Right renal pelvis (tissue), 4 donors: Measurements from ENCODE around the gene IL1RAPL1. TPM values are rescaled to one million over a fixed set of nuclear protein-coding genes. Genes with fewer than 3 reads are reported as not detected.

Source experiments
- DNase-seq, 4 donors: peaks; one replicate each; pipeline ENCODE4 v3.0.0-alpha.2; 2013; ENCODE audit warnings: low read depth in 4 of 4, low spot score in 3 of 4, missing footprints in 1 of 4
- polyA plus RNA-seq, 4 donors: library from polyadenylated mRNA; unstranded; fragments of 120-200 nt; gene quantifications; one replicate each; pipeline ENCODE4 v1.2.1, GENCODE V29; 2013; ENCODE audit not compliant: insufficient read length in 4 of 4

The IL1RAPL1 gene
- polyA plus RNA-seq, 4 donors = 2.4 to 3.1 (median 2.8) TPM

DNA sequence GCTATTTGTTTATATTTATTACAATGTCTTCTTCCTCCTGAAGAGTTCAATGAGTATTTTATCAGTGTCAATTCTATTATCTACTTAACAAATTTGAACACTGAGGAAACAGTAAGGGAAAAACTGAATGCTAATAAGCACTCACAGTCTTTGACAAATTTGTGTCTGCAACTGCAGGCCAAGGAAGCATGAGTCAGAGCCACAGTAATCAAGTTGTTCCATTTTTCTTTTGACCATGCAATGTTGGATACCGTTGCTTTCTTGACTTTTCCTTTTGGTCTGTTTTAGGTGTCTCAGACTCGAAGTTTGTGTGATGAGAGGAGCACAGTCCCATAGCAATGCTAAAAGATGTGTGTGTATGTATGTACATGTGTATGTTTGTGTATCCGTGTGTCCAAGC lies 359.6 kb downstream of the IL1RAPL1 start:
- no peak for DNase-seq

DNA sequence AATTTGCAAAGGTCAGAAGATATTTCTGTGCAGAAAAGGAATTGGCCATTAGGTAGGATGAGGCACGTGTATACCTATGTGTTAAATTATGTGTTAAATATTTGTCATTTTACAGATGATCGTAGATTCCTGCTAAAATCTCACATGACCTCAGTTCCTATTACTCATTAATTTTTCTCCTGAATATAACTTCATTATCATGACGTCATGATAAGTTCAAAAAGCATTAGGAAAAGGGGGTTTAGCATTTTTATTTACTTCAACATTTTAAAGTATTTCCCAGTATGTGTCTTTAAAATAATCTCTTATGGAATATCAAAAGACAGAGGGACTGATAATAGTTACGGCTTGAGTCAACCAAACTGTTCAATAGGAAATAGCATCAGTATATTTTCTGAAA lies 372.8 kb downstream of the IL1RAPL1 start:
- no peak for DNase-seq

DNA sequence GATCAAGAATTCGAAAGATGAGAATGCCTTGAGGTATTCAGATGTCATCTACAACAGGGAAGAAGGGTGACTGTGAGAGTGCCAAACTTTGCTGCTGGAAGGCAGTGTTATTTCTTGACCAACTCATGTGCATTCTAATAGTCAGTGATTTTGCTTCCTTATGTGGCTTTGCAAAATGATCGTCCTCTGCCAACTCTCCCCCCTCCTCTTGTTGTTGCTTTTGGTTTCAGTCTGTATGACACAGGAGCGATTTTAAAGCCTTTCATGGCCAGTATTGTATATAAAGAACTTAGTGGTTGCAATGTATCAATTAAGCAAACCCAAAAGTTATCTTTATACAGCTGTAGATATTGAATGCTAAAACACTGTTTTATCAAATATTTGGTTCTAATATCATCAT lies 379.1 kb downstream of the IL1RAPL1 start:
- no peak for DNase-seq

DNA sequence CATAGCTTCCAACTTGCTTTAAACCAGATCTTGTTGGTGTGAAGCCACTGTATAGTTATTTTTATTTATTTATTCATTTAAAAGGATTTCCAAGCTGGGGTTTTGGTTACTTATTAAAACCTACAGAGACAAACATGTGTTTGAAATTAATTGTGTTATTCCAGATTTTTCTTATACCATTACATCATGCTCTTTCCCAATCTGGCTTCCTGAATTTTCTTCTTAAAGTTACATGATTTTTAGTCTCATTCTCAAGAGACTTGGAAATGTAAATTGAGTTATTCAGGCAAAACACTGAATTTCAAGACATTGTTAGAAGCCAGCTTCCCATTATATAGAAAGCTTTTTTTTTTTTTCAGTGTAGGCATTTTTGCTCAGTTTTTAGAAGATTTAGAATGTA lies 381.9 kb downstream of the IL1RAPL1 start:
- DNase-seq = no peak

DNA sequence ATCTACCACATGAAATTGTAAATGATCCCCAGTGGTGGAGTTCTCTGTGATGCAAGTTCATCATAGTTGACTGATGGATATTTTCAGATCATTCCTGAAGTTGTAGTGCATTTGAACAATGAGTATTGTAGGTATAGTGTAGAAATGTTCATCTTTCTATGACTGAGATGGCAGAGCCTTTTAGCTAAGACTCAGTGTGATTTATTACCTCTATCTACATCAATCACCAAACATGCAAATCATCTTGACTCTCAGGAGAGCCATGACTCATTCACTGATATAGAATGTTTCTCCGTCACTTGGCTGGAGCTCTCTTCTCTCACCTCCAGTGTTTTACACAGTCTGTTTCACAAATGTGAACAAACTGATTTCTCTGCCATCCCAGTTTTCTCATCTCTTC lies 392.6 kb downstream of the IL1RAPL1 start:
- DNase-seq = no peak

DNA sequence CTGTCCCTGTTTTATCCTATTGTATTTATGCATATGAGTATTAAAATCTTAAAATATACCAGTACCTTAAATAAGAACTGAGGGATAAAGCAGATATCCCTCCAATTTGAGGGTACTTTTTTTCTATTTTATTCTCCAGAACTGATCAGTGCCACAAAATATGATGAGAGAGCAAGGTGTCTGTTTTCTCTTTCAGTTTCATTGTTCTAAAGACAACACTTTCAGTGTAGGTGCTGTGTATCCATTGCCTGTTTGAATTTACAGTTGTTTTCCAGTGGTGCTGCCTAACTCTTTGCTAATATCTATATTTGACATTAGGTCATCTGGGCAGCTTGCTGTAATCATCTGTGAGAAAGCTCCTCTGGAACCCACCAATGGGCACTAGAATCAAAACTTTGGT lies 394.7 kb downstream of the IL1RAPL1 start:
- DNase-seq = no peak

DNA sequence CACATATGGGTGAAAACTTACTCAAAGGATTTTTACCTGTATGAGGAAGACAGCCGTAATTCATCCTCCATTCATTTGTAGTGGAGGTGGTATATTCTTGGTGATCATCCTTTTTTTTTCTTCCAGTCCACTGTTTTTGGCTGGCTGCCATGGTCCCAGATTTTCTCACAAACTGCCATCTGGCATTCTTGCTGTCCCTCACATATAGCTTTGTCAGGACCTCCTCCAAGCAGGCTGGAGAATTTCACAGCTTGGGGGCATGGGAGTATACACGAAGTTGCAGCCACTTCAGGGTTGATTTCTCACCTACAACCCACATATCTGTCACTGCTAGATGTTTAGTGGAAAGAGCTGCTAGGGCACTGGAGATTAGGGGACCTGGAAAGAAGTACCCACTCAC lies 401.0 kb downstream of the IL1RAPL1 start:
- DNase-seq = no peak

DNA sequence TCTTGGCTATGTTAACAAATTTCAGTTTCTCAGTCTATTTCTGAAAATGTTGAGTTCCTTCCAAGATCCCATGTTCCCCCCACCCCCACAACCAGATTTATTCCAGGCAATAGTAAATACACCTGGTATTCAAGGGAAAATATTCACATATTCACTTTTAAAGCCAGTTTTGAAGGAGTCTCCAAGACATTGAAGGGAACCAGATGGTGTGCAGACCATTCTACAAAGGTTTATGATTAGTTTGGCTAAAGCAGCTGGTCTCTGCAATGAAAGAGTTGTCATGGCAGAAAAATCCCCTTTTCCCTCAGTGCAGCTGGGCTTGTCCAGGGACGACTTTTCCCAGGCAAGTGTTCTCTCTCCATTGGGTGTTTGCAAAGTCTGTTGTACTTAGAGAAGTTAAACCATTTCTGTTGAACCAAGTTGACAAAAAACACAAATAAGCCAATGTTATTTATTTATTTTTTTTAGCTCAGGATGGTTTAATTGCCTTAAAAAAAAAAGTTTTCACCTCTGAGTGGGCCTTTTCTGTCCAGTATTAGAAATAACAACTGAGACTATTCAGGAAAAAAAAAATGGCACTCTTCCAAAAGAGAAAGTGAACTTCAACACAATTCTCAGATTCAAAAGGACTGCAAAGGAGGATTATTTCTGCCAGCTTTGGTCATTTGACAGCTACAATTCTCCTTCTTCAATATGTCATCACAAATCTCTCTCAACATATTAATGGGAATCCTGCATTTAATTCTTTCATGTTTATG lies 410.6 kb downstream of the IL1RAPL1 start:
- DNase-seq = peak in 2 of 4 donors; percentile 8 to 22

DNA sequence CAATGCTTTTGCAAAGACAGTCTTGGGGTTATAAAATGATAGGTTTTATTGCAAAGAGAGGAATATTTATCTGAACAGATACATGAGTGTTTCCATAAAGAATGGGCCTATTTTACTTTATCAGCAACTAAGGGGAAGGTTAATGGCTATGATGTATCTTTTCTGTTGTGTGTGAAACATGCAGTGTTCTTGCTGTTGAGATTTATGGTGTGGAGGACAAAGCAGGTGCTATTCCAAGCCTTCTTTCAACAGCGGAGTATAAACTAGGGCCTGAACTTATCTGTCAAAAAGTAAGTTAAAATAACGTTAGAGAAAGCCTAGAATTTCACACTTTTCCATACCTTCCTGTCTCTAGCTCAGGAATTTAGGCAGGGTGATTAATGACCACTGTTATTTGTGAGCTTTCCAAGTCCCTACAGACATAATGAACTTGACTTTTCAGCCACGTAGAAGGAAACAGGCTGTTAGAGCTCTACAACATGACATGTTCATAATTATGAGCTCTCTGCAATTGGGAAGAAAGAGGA lies 411.4 kb downstream of the IL1RAPL1 start:
- DNase-seq = peak in 2 of 4 donors; percentile 16 to 23

DNA sequence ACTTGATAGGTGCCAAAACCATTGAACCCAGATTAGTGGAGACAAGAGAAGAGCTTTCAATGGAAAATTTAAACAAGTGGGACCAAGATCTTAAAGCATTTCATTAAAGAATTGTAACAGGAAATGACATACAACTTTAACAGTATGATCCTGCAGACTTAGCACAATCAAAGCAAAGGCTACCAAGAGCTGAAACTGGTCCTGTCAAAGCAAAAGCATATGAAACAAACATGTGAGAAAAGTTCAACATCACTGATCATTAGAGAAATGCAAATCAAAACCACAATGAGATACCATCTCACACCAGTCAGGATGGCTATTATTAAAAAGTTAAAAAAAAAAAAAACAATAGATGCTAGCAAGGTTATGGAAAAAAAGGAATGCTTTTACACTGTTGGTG lies 425.6 kb downstream of the IL1RAPL1 start:
- DNase-seq = no peak

DNA sequence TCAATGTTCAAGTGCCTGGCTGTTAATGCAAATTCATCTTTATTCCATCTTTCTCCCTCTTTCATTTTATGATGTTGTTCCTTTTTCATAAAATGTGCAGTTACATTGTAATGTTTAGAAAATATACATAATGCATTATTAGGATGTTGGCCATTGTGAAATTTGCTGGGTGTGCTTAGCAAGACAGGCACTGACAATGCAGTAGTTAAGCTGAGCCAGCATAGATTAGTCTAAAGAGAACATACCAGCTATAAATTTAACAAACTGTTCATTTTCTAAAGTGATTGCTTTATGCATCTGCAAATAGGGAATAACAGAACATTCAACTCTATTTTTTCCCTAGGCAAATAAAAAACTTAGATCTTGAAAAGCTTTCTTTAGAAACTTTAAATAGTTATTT lies 436.0 kb downstream of the IL1RAPL1 start:
- no peak for DNase-seq

DNA sequence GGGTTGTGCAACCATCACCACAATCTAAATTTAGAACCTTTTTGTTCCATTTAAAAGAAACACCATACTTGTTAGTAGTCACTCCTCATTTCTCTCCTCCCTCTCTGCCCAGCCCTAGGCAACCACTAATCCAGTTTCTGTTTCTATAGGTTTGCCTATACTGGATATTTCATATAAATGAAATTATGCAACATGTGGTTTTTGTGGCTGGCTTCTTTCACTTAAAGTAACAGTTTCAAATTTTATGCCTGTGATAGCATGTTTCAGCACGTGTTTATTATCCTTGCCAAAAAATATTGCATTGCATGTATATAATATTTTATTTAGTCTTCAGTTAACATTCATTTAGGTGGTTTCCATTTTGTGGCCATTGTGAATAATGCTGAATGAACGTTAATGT lies 437.6 kb downstream of the IL1RAPL1 start:
- no peak for DNase-seq

DNA sequence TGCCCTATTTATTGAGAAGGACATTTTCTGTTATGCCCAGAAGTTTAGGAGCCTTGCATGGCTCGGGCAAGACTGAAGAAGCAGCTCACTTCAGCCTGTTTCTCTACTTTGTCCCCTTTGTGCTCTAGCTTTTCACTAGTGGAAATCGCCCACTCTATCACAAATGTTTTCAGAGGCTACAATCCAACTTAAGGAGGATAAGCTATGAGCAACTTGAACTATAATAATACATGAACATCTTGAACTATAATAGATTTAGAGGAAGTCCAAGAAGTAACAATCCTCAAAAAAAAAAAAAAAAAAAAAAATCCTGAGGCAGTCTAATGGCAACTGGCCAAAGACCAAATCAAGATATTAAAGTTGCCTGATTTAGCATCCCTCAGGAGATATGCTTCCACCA lies 452.3 kb downstream of the IL1RAPL1 start:
- no peak for DNase-seq

DNA sequence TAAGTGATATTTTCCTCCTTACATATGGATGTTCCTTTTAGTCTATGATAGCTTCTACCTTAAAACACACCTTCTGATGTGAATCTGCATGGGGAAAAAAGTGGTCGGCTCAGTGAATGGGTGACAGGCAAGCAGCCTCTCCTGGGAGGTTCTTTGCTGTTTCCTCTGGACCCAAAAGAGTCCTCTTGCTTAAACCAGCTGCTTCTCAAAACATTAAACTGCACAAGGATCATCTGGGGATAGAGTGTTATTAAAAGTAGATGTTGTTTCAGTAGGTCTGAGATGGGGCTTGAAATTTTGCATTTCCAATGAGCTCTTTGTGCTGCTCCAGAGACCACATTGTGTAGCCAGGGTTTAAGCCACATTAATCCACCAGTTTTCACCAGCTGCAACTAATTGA lies 452.9 kb downstream of the IL1RAPL1 start:
- no peak for DNase-seq

DNA sequence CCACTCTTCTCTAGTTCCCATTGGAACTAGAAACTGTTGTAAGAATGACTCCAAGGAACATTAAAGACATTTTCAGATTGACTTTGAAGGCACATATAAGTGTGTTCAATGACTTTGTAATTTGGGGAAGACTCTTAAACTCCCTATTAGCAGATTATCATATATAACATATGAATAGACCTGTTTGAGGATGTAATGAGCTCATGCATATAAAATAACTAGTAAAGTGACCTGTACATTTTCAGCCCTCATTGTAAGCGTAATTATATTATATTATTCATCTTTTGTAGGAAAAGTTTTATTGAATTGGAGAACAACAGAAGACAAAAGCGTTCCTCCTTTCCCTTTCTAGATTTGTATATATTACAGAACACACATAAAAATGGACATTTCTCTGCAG lies 455.1 kb downstream of the IL1RAPL1 start:
- no peak for DNase-seq

DNA sequence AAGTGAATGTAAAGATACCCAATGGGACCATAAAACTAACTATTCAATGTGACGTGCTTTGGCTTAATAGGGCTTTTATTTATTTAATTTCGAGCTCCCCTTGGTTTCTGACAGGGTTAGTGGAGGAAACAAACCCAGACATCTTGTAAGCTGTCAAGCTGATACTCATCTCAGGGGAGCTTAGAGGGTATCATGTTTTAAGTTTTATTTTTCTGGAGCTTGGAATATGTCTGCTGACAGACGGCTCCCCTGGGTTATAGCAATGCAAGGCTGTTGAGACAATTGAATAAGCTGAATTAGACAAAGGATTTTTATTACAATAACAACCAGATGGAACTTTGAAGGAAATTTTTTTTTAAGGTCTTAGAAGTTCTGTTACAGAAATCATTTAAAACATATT lies 456.5 kb downstream of the IL1RAPL1 start:
- no peak for DNase-seq

DNA sequence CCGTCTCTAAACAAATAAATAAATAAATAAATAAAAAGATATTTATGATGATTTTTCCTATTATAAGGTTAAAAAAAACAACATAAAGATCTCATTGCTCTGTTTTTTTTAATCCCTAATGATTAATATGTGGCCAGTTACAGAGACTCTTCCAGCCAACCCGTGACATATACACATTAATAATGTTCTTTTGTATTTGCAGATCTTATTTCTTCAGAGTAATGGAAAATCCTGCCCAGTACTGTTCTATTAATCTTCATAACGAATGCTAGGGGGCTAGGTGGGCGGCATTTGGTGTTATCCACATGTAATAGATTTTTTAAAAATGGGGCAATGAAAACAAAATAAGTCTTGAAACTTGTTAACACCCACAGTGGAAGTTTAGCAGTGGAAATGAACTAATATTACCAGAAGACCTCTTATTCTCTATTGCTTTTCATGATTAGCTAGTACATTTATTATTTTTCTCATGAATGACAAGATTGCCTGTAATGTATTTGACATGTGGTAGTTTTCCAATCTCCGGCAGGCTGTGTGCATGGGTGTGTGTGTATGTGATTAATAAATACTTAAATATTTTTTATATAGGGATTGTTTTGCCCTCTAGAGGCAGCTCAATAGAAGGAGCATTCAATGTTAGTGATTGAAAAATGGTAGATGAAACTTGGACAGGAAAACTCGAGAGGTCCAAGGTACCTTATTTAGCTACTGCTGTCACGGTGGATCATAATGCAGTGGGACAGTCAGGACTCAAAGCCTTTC lies 457.4 kb downstream of the IL1RAPL1 start:
- DNase-seq = no peak

DNA sequence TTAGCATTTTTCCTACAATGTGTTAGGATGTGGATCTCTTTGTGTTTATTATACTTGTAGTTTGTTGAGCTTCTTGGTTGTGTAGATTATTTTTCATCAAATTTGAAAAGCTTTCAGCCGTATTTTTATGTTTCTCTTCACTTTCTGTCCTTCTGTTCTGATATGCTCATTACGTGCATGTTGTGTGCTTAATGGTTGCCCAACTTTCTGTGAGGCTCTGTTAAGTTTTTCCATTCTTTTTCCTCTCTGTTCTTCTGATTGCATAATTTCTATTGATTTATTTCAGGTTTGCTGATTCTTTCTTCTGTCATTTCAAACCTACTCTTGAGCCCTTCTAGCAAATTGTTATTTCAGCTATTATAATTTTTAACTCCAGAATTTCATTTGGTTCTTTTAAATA lies 478.2 kb downstream of the IL1RAPL1 start:
- no peak for DNase-seq

DNA sequence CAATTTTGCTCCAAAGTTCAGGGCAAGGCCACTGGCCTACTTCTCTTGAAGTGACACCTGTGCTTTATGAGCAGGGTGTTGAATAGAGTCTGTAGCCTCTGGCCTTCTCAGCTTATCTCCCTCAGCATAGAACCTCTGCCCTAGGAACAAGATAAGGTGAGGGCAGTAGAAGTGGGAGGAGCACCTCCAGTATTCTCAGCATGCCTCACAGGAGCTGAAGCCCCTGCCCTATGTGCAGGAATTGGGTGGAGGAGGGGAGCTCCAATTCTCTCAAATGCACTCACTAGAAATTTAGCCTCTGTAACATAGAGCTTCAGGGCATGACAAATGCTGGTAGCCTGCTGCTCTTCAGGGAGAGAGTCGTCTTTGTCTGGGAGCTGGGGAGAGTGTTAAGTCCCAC lies 479.3 kb downstream of the IL1RAPL1 start:
- no peak for DNase-seq

DNA sequence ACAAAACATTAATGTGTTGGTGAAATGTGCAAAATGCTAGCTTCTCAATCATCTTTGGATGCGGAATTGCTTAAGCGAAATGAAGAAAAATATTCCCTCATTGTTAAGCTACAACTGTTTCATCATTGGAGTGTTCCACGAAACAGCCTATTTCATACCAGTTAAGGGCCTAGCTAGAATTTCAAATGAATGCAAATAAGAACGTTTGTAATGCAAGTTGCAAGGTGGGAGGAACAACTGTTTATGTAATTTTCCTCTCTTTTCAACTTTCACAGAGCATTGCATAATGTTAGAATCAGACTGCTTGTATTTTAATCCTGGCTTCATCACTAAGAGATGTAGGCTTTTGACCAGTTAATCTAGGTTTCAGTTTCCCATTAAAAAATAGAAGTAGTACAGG lies 480.1 kb downstream of the IL1RAPL1 start:
- no peak for DNase-seq

DNA sequence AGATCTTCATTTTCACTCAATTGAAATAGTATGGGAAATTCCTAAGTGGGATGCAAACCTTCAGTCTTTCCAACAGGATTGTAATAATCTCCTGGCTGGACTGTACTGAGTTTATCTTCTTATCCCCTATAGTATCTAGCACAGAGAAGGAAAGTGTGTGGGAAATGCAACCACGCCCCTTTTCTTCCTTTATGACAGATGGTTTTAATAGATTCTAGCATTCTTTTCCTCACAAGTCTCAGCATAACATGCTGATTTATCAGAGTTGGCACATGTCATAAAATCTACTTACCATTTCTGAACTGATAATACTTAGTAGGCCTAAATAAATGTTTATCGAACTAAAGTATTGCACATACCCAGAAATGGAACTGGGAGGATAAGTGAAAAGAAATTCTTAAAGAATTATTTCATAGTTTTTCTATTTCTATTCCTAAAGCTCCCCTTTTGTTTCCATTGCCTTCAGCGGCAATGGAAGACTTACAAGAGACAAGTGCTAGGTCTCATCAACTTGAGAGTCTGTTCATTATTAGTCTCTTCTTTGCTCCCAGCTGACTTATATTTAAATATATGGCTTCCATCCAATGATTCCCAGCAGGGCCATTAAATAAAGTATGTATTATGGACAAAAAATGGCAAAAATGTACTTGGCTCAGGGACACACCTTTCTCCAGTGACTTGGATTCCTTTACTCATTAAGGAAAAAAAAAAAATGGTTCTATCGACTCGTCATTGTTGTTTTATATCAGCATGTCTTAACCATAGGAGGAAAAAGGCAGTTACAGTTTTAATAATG lies 484.5 kb downstream of the IL1RAPL1 start:
- DNase-seq = no peak
